Non-pigmented ciliary epithelial cell (primary cell): Measurements from ENCODE around the gene MVB12B.

Source experiments
- DNase-seq: peaks from one replicate; pipeline ENCODE4 v3.0.0-alpha.2; 2010; ENCODE audit warnings: low read depth

The MVB12B gene

DNA sequence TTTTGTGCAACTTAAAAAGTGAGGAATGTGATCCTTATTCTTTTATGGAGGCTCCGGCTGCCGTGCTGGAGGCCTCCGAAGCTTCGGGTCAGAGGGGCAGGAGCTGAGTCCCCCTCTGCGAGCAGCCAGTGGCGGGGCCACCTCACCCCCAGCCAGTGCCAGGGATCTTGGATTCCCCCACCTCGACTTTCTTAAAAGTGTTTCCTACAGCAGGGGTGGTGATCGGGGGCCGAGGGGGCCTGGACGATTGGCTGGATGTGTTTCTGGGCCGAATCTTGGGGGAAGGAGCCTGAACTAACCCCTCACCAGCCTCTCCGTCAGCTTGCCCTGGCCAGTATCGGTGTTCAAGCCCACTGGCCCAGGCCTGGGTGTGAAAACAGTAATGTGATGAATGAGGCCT, 194.9 kb downstream of the MVB12B start:
- DNase-seq, result no peak

DNA sequence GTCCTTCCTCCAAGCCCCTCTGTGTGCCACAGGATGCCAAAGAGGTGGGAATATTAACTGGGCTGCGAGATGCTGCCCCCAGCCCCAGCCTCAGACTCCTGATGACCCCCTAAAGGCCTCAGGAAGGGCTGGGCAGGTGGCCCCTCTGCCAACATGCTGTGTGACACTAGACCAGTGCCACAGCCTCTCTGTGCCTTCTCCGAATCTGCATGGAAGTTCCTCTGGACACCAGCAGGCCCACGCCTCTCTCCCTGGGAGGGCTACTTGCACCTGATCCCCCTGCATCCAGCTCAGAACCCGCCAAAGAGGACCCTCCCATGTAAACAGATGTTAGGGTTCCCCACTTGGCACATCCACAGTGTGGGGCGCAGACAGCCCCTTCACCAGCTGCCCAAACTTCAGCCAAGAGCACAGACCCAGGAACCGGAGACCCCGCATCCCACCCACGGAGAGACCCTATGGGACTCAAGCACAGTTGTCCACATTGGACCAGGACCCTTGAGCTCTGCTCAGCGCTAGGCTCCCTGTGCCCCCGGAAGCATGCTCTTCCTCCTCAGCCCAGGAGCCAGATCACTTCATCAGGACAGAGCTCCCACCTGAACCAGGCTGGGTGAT, 195.5 kb downstream of the MVB12B start:
- DNase-seq, result no peak

DNA sequence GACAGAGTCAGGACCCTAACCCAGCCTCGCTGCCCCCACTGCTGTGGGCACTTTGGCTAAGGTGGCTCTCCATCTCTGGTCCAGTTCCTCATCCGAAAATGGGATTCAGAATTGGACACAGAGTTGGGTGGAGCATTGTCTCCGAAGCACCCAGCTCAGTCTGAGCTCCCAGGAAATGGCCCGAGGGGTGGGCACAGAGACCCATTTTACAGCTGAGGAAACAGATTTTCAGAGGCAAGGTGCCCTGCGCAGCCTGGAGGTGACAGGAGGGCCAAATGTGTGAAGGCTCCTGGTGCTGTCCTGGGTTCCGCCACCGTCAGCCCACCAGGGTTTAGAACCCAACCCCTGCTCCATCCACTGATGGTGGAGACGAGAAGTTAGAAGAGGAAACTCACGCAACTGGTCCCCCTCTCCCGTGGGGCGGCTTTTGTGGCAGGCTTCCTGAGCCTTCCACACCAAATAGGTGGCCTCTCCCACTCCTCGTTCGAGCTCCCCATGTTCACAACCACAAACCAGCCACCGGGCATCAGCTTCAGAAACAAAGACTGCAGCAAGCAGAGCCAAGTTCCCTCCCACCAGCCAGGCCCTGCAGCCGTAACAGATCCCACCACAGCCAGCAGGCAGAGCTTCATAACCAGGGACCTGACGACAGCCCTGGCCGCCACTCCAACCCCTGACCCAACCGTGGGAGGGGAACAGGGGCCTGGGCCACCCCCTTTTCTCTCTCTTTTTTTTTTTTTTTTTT, 196.2 kb downstream of the MVB12B start:
- DNase-seq, result no peak

DNA sequence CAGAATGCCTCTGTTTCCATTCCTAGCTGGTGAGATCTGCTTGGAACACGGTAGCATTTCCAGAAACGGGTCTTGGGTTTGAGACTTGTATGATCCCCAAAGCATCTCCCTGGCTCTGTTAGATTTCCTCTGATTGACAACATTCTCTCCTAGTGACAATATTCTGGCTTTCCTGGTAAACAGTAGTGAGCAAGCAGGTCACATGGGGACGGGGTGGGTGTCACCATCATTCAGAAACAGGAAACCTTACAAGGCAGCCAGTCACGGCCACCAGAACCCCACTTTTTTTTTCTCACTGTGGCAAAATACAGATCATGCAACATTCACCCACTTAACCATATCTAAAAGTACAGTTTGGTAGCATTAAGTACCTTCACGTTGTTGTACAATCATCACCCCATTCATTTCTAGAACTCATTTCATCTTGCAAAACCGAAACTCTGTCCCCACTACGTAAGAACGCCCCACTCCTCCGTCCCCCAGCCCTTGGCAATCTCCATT, 197.0 kb downstream of the MVB12B start:
- no peak for DNase-seq

DNA sequence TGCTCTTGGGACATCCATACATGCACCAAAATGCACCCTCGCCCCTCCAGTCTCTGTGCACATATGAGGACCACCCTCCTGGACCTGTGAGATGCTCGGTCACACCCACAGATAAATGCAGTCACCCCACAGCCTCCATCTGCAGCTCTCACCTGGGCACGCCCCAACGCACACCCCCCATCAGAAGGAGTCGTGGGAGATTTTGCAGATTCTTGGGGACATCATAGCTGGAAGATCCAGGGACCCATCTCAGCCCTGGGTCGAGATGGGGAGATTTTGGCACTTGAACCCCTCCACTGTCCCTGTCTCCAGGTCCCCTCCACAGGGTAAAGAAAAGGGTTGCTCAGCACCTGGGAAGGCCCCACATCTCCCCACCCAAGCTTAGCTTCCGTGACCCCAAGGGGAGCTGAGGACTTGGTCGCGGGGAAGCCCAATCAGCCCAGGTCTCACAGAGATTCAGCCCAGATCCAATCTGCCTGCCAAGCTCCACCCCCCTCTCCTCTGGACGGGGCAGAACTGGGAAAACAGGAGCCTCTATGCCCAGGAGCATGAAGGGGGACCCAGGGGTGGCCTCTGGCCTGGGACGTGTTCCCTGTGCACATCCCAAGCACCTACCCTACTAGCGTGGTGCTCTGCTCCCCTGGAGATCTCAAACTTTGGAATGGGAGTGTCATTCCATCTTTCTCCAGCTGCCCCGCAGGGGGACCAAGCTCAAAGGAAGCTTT, 197.9 kb downstream of the MVB12B start:
- DNase-seq, result no peak

DNA sequence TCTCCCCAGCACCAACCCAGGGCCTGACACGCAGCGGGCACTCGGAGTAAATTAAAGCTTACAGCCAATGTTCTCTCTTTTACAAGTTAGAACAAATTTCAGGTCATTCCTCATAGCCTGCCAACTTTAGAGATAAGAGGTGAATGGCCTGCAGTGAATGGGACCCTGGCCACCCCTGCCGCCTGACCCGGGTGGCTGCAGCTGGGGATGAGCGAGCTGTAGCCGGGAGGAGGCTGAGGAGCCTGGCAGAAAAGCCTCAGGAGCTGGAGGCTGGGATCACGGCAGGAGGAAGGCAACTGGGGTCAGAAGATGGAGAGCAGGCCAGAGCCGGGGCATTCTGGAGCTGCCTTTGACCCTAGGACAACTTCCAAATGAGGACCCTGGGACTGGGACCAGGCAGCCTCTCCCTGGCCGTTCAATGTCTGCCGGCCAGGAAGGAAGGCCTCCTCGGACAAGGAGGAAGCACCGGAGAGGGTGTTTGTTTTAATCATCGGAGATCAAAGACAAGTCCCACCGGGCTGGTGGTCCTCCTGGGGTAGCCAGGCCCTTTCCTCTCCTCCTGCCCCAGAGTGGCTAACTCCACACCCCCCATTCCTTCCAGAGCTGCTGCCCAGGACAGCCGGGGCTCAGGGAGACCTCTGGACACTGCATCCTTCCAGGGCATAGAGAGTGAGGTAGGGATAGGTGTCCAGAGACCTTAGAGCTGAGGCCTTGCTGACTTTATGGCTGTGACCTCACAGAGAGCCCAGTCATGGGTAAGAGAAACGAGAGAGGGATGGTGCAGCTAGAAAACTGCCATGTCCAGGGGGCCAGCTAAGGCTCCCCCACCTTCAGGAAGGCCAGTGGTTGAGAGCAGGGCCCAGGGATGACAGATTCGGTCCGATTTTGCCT, 199.8 kb downstream of the MVB12B start:
- no peak for DNase-seq

DNA sequence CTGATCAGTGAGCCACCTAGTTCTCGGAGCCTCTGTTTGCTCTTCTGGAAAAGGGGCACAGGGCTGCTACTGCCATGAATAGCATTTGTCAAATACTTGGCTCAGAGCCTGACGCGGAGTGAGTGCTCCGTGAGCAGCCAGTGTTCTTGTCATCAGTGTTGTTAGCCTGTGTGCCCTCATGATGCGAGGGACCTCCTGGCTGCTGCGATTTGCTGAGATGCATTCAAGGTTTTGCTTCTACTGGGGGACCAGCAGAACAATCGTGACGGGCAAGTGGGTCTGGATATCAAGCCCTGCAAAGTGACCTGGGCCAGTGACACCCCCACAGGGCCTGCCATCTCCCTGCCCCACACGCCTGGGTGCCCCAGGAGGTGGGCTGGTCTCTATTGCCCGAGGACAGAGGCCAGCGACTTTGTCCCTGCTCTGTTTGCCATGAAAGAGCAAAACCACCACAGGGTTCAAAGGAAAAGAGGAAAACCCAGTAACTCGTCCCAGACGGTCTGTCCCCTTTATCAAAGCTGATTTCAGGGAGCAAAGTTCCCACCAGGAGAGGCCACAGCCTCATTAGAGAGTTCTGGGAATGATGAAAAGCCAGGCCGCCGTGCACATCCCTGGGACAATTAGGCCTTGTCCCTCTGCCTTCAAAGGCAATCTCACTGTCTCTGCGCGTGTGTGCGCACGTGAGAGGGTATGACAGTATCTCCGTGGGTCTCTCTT, 200.6 kb downstream of the MVB12B start:
- DNase-seq, result no peak

DNA sequence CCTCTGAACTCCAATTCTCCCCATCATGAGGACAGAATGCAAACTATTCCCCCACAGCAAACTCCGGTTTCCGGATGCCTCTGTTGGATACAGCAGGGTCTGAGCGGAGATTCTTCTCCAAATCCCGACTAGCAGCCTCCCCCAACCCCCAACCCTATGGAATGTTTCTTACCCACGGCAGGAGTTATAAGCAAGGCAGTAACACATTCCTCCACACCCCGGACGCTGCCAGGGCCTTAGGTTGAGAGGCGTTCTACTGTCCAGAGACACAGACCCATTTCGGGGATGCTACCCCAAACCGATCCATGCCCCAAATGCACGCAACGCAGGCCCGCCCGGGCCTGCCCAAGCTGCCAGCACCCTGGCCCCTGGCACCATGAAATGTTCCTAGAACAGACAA, 201.5 kb downstream of the MVB12B start:
- DNase-seq, result no peak

DNA sequence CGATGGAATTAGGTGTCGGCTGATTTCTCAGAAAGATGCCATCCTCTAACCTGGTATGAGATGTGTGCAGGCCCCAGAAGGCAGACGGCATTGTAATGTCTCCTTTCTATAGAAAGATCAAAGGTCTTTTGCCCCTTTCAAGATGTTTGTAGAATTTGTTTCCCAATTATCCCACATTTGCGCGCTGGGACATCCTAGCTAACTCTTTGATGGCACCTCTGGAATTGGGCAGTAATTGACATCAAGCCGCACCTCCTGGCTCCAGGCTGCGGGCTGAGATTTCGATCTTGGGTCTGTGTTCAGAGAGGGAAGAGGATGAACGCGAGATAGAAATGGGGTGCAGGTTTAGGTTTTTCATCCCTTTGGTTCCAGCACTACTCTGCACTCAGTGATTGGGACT, 202.3 kb downstream of the MVB12B start:
- no peak for DNase-seq

DNA sequence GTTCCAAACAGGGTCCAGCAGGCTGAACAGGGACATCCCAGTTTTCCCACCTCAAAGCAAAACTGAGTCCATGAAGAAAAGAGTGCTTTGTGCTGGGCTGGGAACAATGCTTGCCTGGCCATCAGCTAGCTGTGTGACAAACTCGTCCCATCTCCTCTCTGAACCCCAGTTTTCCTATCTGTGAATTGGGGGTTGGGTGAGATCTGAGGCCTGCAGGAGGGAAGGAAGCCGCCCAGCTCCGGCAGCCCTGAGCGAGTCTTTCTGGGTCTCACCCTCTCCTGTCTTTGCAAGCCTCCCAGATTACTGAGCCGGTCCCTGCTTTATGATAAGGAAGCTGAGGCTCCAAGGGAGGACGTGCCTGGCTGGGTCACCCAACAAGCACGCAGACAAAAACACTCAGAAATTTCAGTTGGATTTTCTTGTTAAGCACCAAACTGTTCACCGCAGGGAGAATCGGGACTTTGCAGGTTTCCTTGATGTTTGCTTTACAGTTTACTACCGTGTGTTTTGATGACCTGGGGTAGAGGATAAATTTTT, 204.5 kb downstream of the MVB12B start:
- no peak for DNase-seq

DNA sequence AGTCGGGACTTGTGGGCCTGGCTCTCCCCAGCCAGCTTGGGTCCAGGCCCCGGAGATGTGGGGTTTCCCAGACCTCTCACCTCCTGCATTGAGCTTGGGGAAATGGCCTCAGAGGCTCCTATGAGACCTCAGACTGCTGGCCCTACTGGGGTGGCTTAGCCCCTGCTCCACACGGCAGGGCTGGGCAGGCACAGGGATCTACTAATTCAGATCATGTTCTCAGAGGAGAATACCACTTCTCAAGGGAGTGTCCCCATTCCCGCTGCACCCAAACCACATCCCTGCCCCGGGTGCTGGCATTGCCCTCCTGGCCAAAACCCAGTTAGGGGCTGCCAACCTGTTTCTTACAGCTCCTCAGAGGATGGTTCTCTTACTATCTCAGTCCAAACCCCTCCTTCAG, 205.0 kb downstream of the MVB12B start:
- no peak for DNase-seq

DNA sequence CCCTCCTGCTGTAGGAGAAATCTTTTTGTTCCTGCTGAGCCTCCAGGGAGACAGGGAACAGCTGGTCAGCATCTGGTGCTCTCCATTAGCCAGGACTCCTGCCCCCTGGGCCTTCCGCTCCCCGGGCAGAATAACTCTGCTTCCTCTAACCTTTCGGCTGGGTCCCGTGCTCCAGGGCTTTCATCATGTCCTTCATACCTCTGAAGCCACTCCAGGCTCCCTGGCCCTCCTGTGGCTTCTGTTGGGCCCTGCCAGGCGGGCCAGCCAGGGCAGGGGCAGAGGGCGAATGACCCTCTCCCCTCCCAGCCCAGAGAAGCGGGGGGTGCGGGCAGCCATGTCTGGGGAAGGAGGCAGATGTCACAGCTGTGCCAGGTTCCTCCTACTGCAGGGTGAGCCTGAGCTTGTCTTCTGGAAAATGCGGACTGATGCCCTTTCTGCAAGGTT, 205.4 kb downstream of the MVB12B start:
- no peak for DNase-seq

DNA sequence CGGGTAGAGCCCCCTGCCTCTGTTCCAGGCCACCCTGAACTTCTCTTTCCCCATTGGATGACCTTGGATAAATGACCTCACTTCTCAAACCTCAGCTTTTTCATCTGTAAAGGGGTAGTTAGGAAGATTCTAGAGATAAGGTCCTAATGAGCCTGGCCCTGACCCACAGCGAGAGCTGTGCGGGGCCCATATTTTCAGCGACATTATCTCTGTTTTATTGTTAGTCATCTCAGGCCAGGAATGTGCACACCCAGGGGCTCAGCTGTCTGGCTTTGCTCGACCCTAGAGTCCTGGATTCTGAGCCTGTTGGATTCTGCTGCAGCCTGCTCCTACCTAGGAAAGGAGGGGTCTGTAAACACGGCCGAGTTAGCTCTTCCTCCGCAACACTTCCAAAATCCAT, 205.9 kb downstream of the MVB12B start:
- no peak for DNase-seq

DNA sequence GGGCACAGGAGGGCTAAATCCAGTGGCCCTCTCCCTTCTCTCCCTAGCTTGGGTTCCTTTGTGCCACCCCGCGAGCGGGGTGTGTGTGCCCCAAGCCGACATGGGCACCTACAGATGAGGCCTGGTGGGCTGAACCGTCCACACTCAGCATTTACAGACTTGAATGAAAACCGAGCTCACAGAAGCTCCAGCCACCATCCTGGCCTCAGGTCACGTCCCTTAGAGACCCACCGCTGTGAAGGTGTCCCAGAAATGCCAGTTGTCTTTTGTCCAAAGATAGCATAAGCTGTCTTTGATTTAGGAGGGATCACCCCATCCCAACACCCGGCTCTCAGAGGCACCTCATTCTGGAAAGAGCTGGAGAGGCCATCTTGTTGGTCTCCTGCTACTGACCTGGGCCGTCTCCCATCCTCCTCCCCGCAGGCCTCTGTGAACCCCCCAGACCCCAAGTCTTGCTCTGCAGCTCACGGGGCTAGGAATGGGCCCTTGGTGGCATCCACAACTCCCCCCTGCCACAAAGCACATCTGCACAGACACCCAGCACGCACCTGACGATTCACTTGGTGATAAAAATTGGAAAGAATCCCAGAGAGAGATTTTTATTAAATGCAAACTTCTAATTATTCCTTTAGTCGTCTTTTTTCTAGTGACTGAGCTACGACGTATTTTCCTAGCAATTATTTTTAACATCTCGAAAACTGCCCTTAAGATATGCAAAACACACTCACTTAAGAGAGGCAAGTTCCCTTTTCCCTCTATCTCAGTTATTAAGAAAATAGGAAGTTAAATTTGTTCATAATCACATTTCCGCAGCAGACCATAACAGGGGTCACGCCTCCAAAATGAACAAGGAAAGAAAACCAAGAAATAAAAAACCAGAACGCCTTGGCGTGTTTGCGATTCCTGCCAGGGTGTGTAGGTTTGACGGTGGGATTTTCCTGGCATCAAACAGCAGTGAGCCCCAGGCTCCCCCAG, 206.6 kb downstream of the MVB12B start:
- DNase-seq, result no peak

DNA sequence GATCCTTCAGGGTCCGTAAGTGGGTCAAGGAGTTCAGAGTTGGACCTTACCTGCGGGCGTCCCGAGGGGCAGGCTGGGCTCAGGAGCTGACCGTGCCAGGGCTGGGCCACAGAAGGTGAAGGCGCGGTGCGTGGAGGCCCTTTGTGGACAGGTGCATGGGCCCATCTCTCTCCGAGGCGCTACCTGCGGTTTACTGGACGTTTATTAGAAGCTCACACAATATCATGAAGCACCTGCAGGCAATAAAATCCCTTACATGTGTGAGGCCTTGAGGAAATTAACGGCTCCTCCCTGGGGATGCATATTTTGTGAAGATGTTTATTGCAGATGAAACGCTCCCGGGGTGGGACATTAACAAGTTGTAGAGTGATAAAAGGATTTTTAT, 207.3 kb downstream of the MVB12B start:
- no peak for DNase-seq

DNA sequence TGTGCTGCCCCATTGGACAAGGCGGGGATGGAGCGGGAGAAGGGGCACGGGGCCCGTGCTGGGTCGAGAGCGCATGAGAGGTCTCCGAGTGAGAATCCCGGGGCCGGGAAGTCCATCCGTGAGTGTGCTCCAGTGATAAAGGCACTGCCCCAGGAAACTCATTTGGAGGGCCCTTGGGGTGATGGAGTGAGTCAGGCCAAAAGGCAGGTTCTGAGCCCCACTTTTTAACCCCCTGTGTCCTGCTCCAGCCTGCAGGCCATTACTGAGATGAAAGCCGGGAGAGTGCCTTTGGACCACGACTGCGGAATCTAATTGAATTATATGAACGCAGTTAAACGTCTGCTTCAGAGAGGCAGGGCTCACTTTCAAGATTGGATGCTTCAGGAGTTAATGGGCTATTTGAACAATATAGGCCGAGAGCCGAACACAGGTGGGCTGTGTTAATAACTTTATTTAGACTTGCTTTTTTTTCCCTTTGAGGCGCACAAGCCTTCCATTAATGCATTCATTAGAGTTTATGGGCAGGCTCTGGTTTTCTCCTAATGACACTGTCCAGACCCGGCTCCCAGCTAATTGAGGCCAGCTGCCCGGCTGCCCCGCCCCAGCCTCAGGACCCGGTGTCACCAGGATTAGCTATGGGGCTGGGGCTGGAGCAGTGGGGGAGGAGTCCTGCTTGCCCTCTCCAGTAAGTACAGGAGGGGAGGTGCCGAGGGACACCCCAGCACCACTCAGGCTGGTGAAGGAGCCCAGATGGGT, 208.0 kb downstream of the MVB12B start:
- DNase-seq, result no peak

DNA sequence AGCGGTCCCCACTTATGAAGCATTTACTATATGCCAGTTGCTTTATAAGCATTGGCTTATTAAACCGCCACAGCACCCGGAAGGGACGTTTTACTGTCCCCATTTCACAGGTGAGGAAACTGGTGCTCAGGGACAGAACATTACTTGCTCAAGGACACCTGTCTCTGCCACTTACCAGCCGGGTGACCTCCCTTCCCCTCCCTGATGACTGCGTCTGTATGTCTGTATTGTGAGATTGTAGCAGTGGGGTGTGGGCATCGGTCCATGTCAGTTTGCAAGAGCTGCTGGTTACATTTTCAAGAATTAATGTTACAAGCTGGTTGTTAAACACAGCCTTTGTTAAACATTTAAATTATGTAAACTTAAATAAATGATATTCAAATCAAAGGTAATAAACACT, 209.5 kb downstream of the MVB12B start:
- no peak for DNase-seq

DNA sequence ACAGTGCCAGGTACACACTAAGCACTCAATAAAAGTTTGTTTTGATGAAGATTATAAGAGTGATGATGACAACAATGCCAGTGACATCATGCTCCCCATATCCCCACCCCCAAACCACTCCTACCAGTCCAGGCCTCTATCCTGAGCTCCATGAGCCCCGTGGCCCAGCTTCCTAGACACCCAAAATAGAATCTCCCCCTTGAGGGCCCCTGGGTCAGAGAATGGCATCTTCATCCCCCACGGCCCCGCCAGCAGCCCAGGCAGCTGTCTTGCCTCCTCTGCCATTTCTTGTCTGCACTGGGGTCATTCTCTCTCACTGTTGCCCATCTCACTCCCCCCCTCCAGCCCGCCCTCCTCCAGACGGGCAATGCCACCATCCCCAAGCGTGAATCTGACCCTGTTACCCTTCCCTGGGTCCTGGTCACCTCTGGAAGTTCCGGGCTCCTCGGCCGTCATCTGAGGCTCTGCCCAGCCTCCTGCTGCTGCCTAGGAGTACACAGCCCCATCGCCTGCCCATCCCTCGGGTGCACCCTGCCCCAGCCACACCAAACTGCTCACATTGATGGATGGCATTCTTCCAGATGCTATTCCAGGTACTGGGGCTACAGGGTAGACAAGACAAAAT, 210.3 kb downstream of the MVB12B start:
- DNase-seq, result no peak

DNA sequence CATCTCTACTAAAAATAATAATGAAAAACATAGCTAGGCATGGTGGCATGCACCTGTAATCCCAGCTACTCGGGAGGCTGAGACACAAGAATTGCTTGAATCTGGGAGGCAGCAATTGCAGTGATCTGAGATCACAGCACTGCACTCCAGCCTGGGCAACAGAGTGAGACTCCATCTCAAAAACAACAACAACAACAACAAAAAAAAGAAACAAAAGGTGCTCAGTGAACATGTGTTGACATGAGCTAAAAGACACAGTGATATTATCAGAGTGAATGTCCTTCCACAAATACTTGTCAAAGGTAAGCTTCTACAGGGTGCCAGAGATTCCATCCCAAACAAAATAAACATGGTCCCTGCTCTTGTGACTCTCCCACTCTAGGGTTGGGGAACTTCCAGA, 211.9 kb downstream of the MVB12B start:
- no peak for DNase-seq
